ENCODE results near the gene TENT4A. TPM values are rescaled to one million over a fixed set of nuclear protein-coding genes. Genes with fewer than 3 reads are reported as not detected.

TENT4A gene
- total and polyA plus RNA-seq, 12 donors: 4.2 to 13.7 (median 11.3) TPM

- peaks cover 0 to 11% (median 0%) of the 10 kb centered on the region in 7 donors for H3K27me3 ChIP-seq
- DNase-seq: no peak
- 86 to 87% methylated on average over 12 of the region's 12 CpGs for WGBS, 2 donors
- H3K4me3 ChIP-seq: no peak overlapping the region
- TF ChIP-seq, protein P1, sequence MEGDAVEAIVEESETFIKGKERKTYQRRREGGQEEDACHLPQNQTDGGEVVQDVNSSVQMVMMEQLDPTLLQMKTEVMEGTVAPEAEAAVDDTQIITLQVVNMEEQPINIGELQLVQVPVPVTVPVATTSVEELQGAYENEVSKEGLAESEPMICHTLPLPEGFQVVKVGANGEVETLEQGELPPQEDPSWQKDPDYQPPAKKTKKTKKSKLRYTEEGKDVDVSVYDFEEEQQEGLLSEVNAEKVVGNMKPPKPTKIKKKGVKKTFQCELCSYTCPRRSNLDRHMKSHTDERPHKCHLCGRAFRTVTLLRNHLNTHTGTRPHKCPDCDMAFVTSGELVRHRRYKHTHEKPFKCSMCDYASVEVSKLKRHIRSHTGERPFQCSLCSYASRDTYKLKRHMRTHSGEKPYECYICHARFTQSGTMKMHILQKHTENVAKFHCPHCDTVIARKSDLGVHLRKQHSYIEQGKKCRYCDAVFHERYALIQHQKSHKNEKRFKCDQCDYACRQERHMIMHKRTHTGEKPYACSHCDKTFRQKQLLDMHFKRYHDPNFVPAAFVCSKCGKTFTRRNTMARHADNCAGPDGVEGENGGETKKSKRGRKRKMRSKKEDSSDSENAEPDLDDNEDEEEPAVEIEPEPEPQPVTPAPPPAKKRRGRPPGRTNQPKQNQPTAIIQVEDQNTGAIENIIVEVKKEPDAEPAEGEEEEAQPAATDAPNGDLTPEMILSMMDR (IDR thresholded peaks at IDR 0.05): no peak
- H3K36me3 ChIP-seq: no peaks in the 10 kb centered on the region
- ATAC-seq: no peak
- peaks cover 12 to 25% (median 21%) of the 10 kb centered on the region in 9 donors for H3K4me1 ChIP-seq
- H3K27ac ChIP-seq: no peak overlapping the region
- intact Hi-C loops (cut with DNase I): loop anchor here in 2 of 10 donors (5.0 kb wide), 1 partner anchor 64 kb away; no protein-coding TSS in a partner anchor
- no peaks in the 10 kb centered on the region for H3K9me3 ChIP-seq
Observed at GRCh38 chr5:6701491-6701890, 11.7 kb upstream of the TENT4A start.

DNA sequence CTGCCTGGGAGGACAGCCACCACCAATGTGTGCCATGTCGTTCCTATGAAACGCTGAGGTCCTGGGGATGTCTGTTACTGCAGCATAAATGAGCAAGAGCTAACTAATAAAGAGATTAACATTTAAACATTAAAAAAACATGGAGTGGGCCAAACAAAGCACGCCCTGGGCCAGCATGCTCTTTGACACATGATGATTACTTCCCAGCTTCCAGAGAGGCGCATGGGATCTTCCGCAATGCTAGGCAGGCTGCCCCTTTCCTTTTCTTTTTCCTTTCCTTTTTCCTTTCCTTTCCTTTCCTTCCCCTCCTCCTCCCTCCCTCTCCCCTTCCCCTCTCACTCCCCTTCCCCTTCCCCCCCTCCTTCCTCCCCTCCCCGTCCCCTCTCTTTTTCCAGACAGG, 10.6 kb upstream of the TENT4A start:
- no peak for ATAC-seq
- Histone ChIP-seq H3K9me3 (no peaks in the 10 kb centered on the region), H3K4me3 (no peak overlapping the region), H3K36me3 (no peaks in the 10 kb centered on the region), H3K27me3 (peaks cover 0 to 9% (median 0%) of the 10 kb centered on the region in 7 donors), H3K4me1 (peaks cover 12 to 25% (median 21%) of the 10 kb centered on the region in 9 donors), H3K27ac (no peak overlapping the region)
- 97 to 99% methylated on average over 6 of the region's 6 CpGs for WGBS, 2 donors
- intact Hi-C loops (cut with DNase I): loop anchor here in 2 of 10 donors (5.0 kb wide), 1 partner anchor 65 kb away; no protein-coding TSS in a partner anchor
- TF ChIP-seq, protein P1 (IDR thresholded peaks at IDR 0.05): no peak
- no peak for DNase-seq

- intact Hi-C loops (cut with DNase I): loop anchor here in 2 of 10 donors (5.0 kb wide), 1 partner anchor 67 kb away; no protein-coding TSS in a partner anchor
- Histone ChIP-seq H3K9me3 (no peaks in the 10 kb centered on the region), H3K4me1 (peaks cover 12 to 31% (median 22%) of the 10 kb centered on the region in 9 donors), H3K27me3 (no peaks in the 10 kb centered on the region), H3K27ac (peak overlapping the region; percentile 55 to 91 (median 88)), H3K36me3 (no peaks in the 10 kb centered on the region), H3K4me3 (no peak overlapping the region)
- 68% methylated on average over 6 of the region's 6 CpGs for WGBS, 2 donors
- DNase-seq (no peak), ATAC-seq (no peak)
- TF ChIP-seq, protein P1 (IDR thresholded peaks at IDR 0.05): no peak
Observed at GRCh38 chr5:6703806-6704205, 9.4 kb upstream of the TENT4A start.

DNA sequence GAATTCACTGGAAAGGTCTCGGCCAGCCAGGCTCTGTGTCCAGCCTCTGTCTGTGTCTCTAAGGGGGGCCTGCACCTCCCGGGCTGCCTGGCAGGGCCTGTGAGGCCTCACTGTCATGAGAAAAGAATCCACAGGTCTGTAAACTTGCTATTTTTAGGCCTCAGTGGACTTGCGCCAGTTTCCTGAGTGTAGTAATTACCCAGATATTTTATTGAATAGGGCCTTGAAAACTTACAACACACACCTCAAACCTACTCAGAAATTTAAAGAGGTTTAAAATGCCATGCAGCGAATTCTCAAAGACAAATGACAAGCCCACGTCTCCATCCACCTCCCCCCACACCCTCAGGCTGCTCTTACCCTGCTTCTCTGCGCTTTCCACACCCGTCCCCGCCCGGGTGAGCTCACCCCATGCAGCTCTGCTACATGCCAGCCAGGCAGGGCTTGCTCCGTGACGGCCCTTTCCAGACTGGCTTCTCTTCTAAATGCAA, 8.8 kb upstream of the TENT4A start:
- 12 to 20% methylated on average over 11 of the region's 11 CpGs for WGBS, 2 donors
- ATAC-seq (peak; percentile 91 to 98 (median 95)), DNase-seq (peak; percentile 70 to 83)
- Histone ChIP-seq H3K36me3 (no peaks in the 10 kb centered on the region), H3K27ac (peak overlapping the region; percentile 55 to 91 (median 88)), H3K4me1 (peaks cover 12 to 32% (median 22%) of the 10 kb centered on the region in 9 donors), H3K4me3 (peak overlapping the region in 2 of 10 donors; percentile 8 to 11), H3K27me3 (no peaks in the 10 kb centered on the region), H3K9me3 (no peaks in the 10 kb centered on the region)
- TF ChIP-seq, protein P1 (IDR thresholded peaks at IDR 0.05): no peak
- intact Hi-C loops (cut with DNase I): loop anchor here in 2 of 10 donors (5.0 kb wide), 1 partner anchor 67 kb away; no protein-coding TSS in a partner anchor

Measured in heart right ventricle (tissue), 16 donors.